Hematopoietic multipotent progenitor cell treated with erythropoietin and hydrocortisone succinate and interleukin-3 and kit ligand, for 8 days (in vitro differentiated cells): ENCODE data around the gene ATP2B2.

ENCODE experiments used
- DNase-seq: peaks from one replicate; pipeline ENCODE4 v3.0.0-alpha.2; 2015

The ATP2B2 gene

DNA sequence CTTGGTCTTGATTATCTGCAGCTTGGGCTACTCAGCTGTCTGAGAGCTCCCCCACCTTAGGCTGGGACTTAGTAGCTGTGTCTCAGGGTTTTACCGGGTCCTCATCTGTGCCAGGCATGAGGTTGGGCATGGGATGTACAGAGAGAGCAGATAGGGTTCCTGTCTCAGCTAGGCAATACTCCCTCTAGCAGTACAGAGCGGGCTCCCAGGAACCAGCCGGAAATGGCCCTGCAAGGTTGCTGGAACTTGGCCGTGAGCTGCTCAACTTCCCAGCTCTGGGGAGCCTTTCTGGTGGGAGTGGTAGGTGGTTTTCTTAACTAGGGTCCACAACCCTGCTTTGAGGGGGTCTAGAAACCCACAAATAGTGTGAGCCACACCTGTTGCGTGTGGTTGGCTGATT, 58.3 kb downstream of the ATP2B2 start:
- no peak for DNase-seq

DNA sequence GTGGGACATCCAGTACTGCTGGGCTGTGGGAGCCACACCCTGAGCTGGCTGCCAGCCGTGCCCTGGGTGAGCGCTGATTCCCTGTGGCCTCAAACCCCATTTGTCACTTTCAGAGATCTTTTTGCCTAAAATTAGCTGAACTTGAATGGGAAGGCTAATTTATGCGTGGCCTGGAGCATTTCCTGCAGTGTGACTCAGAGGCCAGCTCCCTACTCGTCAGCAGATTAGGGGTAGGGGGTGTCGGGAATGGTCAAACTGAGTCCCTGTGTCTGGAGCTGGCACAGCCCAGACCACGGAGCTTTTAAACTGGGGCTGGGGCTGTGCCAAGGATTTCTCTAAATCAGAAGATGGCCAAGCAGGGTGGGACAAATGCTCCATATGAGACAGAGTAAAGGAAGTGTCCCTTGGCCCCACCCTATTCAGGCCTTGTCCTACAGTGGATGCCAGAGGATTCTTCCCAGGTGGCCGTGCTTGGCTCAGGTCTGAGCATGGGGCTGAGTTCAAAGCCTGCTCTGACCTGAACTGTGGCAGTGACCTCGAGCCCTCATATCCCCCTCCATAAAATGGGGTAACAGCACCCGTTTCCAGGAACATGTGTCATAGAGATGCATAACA, 59.7 kb downstream of the ATP2B2 start:
- DNase-seq: no peak

DNA sequence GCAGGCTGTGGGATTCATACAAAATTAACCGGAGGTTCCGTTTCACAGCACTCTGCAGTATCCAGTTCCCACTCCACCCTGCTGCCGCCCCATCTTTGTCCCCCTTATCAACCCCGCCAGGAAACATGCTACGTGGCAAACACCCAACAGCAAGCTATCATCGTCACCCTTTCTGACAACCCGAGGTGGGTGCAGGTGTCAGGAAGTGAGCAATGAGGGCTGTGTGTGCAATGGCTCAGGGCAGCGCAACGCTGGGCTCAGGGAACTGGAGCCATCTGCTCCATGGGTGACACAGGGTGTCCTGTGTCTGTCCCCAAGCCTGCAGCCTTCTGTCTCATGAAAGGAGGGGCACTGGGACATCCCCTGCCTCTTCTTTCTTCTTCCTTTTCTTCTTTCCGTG, 60.9 kb downstream of the ATP2B2 start:
- DNase-seq: peak; percentile 22

DNA sequence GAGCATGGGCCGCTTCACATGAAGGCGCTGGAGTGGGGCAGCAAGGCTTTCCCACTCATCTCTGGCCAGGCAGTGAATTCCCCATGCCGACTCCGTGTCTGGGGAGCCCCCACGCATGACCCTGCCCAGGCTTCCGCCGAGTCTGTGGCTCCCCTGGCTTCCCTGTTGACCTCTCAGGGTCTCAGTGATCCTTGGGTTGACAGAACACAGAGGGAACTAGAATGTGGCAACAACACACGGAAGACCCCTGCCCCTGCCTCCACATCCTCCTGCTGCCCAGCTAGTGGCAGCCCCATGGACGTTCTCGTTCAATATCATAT, 61.3 kb downstream of the ATP2B2 start:
- no peak for DNase-seq

DNA sequence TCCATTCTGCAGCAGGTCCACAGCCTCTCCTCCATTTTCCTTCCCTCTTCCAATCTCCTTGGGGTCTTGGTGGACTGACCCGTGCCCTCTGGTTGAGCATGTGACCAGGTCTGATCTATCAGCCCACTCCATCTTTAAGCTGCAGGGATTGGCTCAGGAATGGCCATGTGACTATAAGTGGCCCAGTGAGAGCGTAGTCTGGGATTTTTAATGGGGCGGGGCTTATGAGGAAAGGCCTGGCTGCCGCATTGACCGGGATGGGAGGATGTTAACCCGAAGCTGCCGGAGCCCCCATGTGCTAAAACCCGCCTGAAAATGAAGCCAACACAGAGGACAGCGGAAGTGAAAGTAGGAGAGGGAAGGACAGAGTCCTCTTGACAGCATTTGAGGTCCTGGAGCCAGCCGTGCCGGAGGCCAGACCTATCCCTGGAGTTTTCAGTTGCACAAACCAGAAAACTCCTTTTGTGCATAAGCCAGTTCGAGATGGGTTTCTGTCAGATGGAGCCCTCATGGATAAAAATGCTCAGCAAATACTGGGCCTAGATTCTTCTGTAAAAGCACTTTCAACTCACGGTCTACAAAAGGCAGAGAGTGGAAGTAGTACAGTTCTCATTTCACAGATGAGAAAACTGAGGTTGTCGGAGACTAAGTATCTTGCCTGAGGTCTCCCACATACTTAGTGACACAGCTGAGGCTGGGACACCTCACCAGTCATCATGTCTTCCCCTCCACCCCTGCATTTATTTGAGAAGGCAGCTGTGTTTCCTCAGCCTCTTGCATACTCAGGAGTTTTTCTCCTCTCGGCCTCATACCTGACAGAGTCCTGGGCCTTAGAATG, 61.9 kb downstream of the ATP2B2 start:
- no peak for DNase-seq

DNA sequence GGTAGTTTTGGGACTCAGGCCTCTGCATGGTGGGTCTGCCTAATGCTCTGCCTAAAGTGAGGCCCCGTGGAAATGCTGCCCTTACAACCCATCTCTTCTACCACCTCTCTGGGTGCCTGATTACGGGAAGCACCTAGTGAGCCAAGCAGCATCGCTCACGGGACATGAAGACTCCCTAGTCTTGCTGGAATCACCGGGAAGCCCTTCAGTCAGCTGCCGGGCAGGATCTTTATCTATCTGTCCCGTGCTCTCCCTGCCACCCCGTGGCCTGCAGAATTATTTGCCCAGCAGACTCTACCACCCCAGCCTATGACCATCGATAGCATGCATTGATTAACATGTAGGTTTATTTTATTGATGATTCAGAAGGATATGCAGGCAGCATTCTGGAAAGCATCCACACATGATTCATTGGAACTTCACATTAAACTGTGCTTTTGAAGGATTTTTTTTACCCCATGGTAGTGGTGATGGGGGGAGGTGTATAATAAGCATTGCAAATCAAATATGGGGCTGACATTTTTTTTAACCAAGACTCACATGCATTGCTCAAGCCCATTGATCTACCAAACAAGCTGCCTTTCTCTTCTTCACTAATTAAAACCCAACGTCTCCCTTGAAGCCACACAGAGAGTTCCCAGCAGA, 63.1 kb downstream of the ATP2B2 start:
- DNase-seq: no peak

DNA sequence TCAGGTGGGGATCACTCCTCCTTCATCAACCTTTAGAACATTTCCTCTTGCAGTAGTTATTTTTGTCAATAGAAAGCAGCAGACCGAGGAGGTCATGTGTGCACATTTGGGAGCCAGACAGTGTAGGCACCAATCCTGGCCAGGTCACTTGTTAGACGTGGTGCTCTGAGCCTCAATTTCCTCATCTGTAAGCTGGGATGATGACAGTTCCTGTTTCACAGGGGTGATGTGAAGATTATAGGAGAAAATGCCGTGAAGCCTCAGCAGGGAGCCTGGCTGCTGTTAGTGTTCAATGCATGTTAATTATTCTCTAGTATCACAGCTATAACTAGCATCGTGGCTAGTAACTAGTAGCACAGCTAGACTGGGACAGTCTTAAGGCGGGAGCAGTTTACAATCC, 64.7 kb downstream of the ATP2B2 start:
- DNase-seq: no peak

DNA sequence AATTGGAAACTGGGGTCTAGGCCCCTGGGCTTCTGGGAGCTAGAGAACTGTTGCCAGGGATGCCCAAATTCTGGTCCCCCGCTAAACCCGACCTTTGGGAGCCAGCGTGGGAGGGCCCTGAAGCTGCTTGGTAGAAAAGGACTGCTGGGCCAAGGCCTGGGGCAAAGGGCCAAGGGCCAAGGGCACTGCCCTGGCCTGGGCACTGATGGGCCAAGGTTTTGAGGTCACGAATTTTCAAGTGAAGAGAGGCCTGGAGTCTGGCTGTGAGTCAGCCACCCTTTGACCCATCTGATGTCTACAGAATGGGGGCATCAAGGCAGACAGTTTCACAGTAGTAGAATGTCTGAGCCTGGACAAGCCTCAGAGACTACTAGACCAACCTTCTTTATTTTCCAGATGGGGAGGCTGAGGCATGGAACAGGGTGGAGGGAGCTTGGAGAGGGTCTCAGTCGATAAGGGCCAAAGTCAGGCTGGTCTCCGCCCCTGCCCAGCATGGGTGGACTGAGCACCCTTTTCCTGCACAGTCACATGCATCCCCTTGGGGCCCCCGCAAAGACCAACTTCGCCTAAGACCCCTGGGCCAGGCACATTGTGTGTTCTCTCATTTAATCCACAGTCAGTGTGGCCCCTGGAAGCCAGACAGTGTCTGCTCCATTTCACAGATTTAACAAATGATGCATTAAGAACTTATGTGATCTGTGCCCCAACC, 66.3 kb downstream of the ATP2B2 start:
- DNase-seq: no peak

DNA sequence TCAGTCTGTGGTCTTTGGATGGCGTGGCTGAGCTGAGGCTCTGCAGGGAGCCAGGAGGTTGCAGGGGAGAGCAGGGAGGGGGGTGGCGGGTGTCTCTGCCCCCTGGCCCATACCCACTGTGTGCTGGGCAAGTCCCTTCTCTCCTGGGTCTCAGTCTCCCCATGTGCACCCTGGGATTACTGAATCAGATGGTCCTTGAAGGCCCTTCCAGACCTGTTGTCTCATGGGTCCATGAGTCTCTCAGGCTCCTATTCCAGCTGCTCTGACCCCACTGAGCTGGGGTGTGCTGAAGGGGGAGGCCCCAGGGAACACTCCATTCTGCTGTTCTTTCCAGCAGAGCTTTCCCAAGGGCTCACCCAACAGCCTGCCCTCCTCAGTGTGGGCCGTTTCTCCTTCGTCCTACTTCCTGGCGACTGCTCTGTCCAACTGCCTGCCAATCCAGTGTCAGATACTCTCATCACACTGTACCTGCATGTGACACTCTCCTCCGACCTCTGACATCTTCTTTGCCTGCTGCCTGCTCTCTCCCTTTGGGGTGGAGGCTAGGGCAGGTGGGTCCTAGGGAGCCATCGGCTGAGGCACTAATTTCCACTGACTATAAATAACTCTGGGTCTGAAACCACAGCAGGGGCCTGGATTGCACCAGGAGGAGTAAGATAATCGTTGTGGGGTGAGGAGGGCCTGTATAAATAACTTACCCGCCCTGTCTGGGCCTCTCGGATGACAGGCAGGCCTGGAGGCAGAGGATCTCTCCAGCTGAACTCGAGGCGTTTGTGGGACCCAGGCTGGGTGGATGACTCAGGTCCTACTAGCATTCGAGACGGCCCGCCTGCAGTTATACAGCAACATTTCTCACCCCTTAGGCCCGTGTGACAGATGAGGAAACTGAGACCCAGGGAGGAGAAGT, 67.1 kb downstream of the ATP2B2 start:
- DNase-seq: peak; percentile 50

DNA sequence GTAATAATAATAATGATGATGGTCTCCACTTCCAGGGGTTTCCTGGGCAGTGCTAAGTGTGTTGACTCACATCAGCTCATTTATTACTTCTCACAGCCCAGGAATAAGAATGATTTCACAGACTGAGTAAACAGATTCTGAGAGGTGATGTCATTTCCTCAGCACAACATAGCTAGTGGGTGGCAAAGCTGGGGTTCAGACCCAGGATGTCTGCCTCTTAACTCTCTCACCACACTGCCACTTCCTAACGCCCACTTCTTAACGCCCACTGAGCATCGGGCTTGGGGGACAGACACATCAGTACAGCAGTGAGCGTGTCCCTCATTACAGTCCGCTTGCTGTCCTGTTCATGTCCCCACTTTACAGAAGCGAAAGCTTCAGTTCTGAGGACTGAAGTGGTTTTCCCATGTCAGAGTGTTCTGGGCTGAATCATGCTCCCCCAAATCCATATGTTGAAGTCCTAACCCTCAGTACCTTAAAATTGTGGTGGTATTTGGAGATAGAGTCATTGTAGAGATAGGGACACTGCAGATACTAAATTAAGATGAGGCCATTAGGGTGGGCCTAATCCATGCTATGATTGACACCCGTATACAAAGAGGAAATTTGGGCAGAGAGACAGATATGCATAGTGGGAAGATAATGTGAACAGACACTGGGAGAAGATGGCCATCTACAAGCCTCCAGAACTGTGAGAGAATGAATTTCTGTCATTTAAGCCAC, 68.0 kb downstream of the ATP2B2 start:
- no peak for DNase-seq

DNA sequence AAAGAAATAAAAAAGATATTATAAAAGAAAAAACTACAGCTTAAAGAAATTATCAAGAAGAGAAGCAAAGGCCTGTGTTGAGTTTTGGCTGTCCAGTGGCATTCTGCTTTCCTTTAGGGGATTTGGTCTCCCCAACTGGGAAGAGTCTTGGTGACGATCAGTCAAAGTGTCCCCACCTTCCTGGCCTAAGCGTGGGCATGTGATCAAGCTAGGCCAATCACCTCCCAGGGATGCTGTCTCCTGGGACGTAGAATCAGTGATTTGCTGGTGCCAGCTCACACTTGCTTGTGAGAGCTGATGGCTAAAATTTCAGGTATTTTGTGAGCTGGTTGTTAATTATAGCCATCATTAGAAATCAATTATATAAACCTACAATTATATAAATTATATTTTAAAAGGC, 69.5 kb downstream of the ATP2B2 start:
- no peak for DNase-seq

DNA sequence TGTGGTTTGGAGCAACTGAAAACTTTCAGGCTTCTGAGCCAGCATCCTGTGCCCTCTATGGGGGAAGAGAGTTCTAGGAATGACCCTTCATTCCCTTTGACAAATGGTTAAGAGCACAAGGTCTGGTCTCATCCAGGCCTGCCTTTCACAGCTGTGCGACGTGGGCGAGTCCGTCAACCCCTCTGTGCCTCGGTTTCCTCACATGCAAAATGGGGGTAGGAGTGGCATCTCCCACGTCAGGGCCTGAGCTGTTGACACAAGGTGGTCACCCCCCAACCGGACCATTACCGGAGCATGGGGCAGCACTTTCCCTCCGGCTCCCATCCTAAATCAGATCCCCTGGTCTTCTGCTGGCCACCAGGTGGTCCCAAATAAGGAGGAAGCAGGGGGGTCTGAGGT, 70.4 kb downstream of the ATP2B2 start:
- DNase-seq: no peak

DNA sequence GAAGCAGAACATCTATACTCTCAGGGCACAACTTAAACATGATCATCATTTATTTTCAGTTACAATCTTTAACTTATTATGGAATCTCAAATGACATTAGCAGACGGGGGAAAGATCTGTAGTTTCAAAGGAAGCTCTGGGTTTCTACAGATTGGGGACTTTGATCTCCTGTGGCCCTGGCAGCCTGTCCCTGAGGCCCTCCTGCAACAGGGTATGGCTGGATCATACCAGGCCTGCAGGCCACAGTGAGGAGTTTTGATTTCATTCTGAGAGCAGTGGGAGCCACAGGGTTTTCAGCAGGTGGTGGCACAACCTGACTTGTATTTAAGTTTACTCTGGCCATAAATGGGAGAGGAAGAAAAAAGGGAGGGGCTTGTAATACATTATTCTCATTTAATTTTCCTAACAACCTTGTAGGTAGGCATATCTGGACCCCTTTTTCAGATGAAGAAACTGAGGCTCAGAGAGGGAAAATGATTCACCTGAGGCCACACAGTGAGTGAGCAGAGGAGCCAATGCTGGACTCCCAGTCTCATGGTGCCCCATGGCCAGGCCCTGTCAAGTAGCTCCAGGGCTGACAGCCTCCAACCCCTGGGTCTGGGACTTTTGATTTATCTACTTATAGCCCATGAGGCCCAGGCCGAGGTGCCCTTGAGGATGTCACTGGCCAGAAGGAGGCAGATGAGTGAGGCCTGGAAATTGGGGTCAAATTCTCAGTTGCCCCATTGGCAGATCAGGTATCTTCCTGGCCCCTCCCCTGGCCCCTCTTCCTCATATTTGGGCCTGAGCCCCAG, 71.0 kb downstream of the ATP2B2 start:
- DNase-seq: no peak

DNA sequence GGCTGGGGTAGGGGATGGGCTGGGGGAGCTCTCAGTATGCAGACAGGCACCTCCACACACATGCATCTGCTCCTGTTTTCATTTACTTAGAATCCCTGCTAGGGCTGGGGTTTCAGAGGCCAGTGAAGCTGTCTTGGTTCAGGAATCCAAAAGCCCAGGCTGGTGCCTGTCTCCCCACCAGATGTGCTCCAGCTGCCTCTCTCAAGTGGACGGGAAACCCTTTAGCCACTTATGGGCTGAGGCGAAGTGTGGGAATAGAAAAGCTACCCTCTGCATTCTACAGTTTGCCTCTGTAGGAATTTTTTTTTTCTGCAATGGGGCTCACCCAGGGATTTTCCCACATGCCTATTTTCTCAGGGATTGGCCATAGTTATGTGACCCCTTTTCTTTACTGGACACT, 72.5 kb downstream of the ATP2B2 start:
- DNase-seq: no peak

DNA sequence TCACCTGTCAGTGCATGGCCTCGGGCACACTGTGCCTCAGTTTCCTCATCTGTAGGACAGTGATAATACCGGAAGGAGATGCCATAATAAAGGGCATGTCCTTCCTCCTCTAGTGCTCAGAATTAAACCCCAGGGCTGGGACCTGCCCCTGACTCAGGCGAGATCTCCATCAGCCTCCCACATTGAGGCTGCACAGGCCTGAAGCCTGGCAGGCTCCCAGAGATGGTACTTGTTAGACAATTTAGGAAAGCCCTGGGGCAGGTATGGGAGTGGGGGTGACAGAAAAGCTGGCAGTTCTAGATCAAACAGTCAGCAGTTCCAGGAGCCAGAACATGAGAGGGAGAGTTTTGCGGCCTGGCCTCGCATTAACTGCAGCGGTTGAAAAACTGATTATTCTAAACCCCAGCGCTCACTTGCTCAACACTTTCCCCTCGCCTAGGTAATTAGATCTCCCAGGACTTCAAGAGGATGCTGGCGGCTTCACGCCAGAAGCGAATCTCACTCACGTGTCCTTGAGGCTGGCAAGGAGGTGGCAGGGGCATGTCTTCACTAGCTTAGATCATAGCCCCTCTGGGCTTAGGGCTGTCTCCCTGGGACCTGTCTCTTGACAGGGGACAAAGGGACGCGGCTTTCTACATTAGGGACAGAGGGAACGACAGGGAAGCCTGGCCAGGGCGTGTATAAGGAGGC, 73.1 kb downstream of the ATP2B2 start:
- DNase-seq: no peak

DNA sequence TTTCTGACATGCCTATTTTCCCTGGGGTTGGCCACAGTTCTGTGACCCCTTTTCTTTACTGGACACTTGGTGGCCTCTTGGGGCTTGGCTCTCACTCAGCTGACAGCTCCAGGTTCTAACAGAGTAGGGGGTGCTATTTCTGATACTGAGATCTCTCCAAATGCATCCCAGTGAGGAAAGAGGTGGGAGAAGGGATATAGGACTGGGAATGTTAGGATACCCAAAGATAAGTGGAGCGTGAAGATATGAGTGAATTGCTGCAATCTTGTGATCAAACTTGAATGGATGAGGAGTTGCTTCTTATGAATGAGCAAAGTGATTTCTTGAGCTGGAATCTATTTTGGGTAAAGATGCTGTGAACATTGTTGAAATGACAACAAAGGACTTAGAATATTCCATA, 74.6 kb downstream of the ATP2B2 start:
- no peak for DNase-seq

DNA sequence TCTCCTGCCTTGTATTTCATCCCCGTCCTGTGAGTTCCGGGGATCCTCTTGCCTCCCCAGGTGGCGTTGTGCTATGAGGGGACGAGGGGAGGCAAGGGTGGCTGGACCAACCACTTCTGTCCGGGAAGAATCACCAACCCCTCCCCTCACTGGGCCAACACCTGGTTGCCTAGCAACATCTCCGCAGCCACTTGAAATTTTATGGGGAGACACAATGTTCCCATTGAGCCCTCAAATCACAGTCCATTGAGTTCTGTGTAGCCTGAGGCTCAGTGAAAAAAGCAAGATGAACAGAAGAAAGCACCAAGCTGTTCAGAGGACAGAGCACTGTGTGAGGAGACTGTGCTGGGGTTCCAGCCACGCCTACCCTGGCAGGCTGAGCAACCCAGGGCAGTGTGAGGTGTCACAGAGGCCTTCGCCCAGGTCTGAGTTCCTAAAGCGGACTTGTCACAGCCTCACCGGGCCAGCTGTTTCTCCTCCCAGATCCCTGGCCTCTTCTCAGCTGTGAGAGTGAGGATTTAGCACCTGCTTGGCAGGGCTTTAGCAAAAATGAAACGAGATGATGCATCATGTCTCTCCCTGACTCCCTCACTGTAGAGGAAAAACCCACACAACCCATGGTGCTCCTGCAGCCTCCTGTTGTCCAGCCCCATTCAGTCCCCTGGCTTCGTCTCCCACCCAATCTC, 76.8 kb downstream of the ATP2B2 start:
- no peak for DNase-seq

DNA sequence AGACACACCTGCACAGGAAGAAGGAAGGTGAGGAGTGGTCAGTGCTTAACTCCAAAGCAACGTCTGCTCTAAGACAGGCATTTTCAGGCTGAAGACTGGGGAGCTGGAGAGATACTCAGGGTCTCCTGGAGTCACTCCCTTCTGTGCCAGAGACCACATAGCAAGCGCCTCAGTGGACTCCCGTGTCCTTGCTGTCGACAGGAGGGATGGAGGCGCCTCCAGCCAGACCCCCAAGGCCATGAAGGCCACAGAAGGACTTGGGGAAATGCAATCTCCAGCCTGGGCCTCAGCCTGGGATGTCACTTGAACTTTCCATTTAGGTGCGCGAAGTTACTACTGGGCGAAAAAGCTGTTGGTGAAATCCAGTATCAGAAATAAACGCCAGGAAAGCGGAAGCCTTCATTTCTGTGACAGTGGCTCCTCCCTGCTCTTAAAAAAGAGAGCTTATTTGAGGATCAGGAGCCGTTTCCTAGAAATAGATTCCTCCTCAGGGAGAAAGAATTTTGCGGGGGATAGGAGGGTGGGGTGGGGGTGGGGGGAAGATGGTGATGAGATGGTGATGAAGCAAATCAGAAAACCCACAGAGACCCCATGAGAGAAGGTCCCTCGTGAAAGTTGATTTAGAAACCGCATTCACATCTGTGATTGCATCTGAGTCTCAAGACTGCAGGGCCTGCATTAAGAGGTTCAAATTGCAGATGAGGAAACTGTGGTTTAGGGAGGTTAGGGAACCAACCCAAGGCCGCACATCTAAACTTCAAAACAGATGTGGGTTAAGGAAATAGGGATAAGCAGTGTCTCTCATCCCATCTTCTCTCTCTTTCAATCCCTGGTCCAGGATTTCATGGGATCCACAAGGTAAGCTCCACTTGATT, 78.8 kb downstream of the ATP2B2 start:
- no peak for DNase-seq
